GM12878 (cell line): ENCODE measurements around the gene YARS1. TPM values are rescaled to one million over a fixed set of nuclear protein-coding genes. Genes with fewer than 3 reads are reported as not detected.

Experiments
- ASH2L ChIP-seq: fragments of 300-600, 200-600 bp; sonication (generic); IDR thresholded peaks from 2 replicates; pipeline ENCODE4 v1.6.1; 2017; ENCODE audit warnings: low read depth, mild to moderate bottlenecking, borderline replicate concordance
- EED ChIP-seq: sonication (generic); IDR thresholded peaks from 2 replicates; pipeline ENCODE4 v1.6.1; 2016; ENCODE audit warnings: antibody characterized with exemption, low read depth
- HDAC2 ChIP-seq: fragments of 200-600 bp; sonication (generic); IDR thresholded peaks from 2 replicates; pipeline ENCODE4 v1.6.1; 2017
- KDM1A ChIP-seq: fragments of 200-600 bp; sonication (generic); IDR thresholded peaks from 2 replicates; pipeline ENCODE4 v1.6.1; 2016; ENCODE audit warnings: borderline replicate concordance
- POLR2AphosphoS2 ChIP-seq: IDR thresholded peaks from 2 replicates; pipeline ENCODE4 v1.6.1; 2011; ENCODE audit warnings: low read depth, mild to moderate bottlenecking, low read length, improper control_type of control experiment, moderate library complexity
- SMAD5 ChIP-seq: IDR thresholded peaks from 2 replicates; pipeline ENCODE4 v1.6.1; 2016; ENCODE audit warnings: antibody characterized with exemption, low read depth
- STAT1 ChIP-seq: fragments of 450-650 bp; conservative IDR thresholded peaks from 2 replicates; pipeline ENCODE4 v1.6.1; 2014; ENCODE audit warnings: antibody characterized with exemption, mild to moderate bottlenecking
- YY1 ChIP-seq: IDR thresholded peaks from 2 replicates; pipeline ENCODE4 v1.6.1; 2011; ENCODE audit warnings: low read depth, mild to moderate bottlenecking, low read length
- ZNF24 ChIP-seq: fragments of 450-650 bp; IDR thresholded peaks from 2 replicates; pipeline ENCODE4 v1.6.1; 2017; ENCODE audit warnings: antibody characterized with exemption, mild to moderate bottlenecking
- polyA plus RNA-seq, 11 experiments: library from polyadenylated mRNA; depleted of rRNA in 4 of 11; unstranded in 6 of 11; stranded (reverse) in 5 of 11; fragments of >200 nt; fragmentation: Nextera tagmentation in 4 of 11; fragmentation: Illumina TruSeq in 1 of 11; extraction: Ambion mirVana in 4 of 11; extraction: Trizol in 1 of 11; gene quantifications; 1 replicate in 1 of 11; 2 replicates in 10 of 11; pipeline versions ENCODE4 v1.2.1 to v1.2.3, GENCODE V29; 2011 to 2016; ENCODE audit warnings: inconsistent platforms in 2 of 11, missing spikeins in 2 of 11, low read depth in 1 of 11
- total RNA-seq, 4 experiments: library from RNA; depleted of rRNA in 3 of 4; stranded (reverse); fragments of >200 nt in 3 of 4; fragmentation: Illumina TruSeq in 1 of 4; extraction: Trizol in 1 of 4; gene quantifications; 2 replicates each; pipeline versions ENCODE4 v1.2.1 to v1.2.3, GENCODE V29; 2013 to 2021
- TF ChIP-seq, protein P1 (sequence below): IDR thresholded peaks from 2 replicates; pipeline ENCODE4 v1.6.1; 2012; ENCODE audit warnings: low read length, inconsistent platforms
- TF ChIP-seq, protein P2 (sequence below): fragments of 450-650 bp; conservative IDR thresholded peaks from 2 replicates; pipeline ENCODE4 v1.6.1; 2017; ENCODE audit warnings: mild to moderate bottlenecking, moderate library complexity
- TF ChIP-seq, protein P3 (sequence below): fragments of 450-650 bp; formaldehyde crosslinking; IDR thresholded peaks from 2 replicates; pipeline ENCODE4 v1.4.0; 2020; ENCODE audit warnings: mild to moderate bottlenecking, moderate library complexity
- TF ChIP-seq, protein P4 (sequence below): IDR thresholded peaks from 2 replicates; pipeline ENCODE4 v1.6.1; 2011; ENCODE audit warnings: borderline replicate concordance, low read depth, mild to moderate bottlenecking, moderate library complexity, low read length; ENCODE audit not compliant: insufficient read depth, poor library complexity, severe bottlenecking
- TF ChIP-seq, protein P5 (sequence below), 3 experiments: IDR thresholded peaks in 2 of 3; conservative IDR thresholded peaks in 1 of 3; 2 replicates each; pipeline ENCODE4 v1.5.1; 2011; ENCODE audit warnings: low read depth in 3 of 3, low read length in 3 of 3, mild to moderate bottlenecking in 3 of 3, control low read depth in 2 of 3, moderate library complexity in 2 of 3, inconsistent platforms in 1 of 3, mixed read lengths in 1 of 3; ENCODE audit not compliant: control insufficient read depth in 2 of 3, insufficient read depth in 1 of 3; ENCODE audit errors: extremely low read depth in 1 of 3
- TF ChIP-seq, protein P6 (sequence below): IDR thresholded peaks from 2 replicates; pipeline ENCODE4 v1.6.1; 2011; ENCODE audit warnings: low read depth, low read length, improper control_type of control experiment, borderline replicate concordance
- TF ChIP-seq, protein P7 (sequence below): fragments of 450-650 bp; IDR thresholded peaks from 2 replicates; pipeline ENCODE4 v1.6.1; 2017; ENCODE audit warnings: borderline replicate concordance

Gene YARS1
- total and polyA plus RNA-seq, 10 of the 15 experiments (the other 5 are each of a cell fraction or from before 2014, with no cell fraction given), result 39.9 to 202 (median 136) TPM

DNA sequence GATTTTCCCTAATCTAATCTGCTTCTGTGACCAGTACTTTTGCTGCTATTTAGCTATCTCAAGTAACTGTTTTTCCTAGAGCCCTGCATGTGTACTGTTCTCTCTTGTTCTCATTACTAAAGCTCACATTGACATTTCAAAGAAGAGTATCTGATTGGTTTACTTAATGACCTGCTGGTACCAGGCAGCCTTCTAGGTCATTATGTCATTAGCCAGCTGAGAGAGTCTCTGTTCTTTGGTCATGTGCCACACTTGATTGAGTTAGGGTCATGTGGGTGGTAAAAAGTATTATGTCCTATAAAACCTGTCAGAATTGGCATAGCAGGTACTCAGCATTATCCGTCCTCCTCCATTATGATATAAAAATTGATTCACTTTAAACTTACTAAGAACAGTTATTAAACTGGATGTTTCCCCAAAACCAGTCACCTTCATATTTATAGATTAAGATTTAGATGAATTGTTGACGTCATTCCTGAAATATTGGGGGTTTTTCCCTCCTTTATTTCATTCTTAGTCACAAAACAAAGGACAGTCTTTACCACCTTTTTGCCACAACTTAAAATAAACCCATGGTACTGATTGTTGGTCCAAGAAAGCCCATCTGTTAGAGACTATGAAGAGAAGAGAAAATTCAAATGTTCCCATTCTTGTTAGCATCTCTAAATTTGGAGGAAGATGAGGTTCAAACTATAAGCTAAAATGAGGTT, 31.4 kb upstream of the YARS1 start (continued):
- TF ChIP-seq, protein P1, sequence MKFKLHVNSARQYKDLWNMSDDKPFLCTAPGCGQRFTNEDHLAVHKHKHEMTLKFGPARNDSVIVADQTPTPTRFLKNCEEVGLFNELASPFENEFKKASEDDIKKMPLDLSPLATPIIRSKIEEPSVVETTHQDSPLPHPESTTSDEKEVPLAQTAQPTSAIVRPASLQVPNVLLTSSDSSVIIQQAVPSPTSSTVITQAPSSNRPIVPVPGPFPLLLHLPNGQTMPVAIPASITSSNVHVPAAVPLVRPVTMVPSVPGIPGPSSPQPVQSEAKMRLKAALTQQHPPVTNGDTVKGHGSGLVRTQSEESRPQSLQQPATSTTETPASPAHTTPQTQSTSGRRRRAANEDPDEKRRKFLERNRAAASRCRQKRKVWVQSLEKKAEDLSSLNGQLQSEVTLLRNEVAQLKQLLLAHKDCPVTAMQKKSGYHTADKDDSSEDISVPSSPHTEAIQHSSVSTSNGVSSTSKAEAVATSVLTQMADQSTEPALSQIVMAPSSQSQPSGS, result peak; percentile 52
- TF ChIP-seq, protein P2, sequence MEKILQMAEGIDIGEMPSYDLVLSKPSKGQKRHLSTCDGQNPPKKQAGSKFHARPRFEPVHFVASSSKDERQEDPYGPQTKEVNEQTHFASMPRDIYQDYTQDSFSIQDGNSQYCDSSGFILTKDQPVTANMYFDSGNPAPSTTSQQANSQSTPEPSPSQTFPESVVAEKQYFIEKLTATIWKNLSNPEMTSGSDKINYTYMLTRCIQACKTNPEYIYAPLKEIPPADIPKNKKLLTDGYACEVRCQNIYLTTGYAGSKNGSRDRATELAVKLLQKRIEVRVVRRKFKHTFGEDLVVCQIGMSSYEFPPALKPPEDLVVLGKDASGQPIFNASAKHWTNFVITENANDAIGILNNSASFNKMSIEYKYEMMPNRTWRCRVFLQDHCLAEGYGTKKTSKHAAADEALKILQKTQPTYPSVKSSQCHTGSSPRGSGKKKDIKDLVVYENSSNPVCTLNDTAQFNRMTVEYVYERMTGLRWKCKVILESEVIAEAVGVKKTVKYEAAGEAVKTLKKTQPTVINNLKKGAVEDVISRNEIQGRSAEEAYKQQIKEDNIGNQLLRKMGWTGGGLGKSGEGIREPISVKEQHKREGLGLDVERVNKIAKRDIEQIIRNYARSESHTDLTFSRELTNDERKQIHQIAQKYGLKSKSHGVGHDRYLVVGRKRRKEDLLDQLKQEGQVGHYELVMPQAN, result no peak
- TF ChIP-seq SMAD5, result no peak
- TF ChIP-seq POLR2AphosphoS2, result no peak
- TF ChIP-seq, protein P3, sequence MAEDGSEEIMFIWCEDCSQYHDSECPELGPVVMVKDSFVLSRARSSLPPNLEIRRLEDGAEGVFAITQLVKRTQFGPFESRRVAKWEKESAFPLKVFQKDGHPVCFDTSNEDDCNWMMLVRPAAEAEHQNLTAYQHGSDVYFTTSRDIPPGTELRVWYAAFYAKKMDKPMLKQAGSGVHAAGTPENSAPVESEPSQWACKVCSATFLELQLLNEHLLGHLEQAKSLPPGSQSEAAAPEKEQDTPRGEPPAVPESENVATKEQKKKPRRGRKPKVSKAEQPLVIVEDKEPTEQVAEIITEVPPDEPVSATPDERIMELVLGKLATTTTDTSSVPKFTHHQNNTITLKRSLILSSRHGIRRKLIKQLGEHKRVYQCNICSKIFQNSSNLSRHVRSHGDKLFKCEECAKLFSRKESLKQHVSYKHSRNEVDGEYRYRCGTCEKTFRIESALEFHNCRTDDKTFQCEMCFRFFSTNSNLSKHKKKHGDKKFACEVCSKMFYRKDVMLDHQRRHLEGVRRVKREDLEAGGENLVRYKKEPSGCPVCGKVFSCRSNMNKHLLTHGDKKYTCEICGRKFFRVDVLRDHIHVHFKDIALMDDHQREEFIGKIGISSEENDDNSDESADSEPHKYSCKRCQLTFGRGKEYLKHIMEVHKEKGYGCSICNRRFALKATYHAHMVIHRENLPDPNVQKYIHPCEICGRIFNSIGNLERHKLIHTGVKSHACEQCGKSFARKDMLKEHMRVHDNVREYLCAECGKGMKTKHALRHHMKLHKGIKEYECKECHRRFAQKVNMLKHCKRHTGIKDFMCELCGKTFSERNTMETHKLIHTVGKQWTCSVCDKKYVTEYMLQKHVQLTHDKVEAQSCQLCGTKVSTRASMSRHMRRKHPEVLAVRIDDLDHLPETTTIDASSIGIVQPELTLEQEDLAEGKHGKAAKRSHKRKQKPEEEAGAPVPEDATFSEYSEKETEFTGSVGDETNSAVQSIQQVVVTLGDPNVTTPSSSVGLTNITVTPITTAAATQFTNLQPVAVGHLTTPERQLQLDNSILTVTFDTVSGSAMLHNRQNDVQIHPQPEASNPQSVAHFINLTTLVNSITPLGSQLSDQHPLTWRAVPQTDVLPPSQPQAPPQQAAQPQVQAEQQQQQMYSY (CRISPR knock-in tag), result no peak
- no peak for TF ChIP-seq ASH2L
- no peak for TF ChIP-seq KDM1A
- TF ChIP-seq STAT1, result no peak
- TF ChIP-seq HDAC2, result no peak
- TF ChIP-seq, protein P4, sequence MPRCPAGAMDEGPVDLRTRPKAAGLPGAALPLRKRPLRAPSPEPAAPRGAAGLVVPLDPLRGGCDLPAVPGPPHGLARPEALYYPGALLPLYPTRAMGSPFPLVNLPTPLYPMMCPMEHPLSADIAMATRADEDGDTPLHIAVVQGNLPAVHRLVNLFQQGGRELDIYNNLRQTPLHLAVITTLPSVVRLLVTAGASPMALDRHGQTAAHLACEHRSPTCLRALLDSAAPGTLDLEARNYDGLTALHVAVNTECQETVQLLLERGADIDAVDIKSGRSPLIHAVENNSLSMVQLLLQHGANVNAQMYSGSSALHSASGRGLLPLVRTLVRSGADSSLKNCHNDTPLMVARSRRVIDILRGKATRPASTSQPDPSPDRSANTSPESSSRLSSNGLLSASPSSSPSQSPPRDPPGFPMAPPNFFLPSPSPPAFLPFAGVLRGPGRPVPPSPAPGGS, result no peak
- no peak for TF ChIP-seq YY1
- no peak for TF ChIP-seq ZNF24
- TF ChIP-seq, protein P5, sequence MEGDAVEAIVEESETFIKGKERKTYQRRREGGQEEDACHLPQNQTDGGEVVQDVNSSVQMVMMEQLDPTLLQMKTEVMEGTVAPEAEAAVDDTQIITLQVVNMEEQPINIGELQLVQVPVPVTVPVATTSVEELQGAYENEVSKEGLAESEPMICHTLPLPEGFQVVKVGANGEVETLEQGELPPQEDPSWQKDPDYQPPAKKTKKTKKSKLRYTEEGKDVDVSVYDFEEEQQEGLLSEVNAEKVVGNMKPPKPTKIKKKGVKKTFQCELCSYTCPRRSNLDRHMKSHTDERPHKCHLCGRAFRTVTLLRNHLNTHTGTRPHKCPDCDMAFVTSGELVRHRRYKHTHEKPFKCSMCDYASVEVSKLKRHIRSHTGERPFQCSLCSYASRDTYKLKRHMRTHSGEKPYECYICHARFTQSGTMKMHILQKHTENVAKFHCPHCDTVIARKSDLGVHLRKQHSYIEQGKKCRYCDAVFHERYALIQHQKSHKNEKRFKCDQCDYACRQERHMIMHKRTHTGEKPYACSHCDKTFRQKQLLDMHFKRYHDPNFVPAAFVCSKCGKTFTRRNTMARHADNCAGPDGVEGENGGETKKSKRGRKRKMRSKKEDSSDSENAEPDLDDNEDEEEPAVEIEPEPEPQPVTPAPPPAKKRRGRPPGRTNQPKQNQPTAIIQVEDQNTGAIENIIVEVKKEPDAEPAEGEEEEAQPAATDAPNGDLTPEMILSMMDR (IDR thresholded peaks at IDR 0.05 in 2 of 3, conservative IDR thresholded peaks at IDR 0.05 in 1 of 3; ENCODE audit: control insufficient read depth in 2 of 3, extremely low read depth in 1 of 3, insufficient read depth in 1 of 3, low read depth in 3 of 3, low read length in 3 of 3), result no peak
- no peak for TF ChIP-seq EED
- TF ChIP-seq, protein P6, sequence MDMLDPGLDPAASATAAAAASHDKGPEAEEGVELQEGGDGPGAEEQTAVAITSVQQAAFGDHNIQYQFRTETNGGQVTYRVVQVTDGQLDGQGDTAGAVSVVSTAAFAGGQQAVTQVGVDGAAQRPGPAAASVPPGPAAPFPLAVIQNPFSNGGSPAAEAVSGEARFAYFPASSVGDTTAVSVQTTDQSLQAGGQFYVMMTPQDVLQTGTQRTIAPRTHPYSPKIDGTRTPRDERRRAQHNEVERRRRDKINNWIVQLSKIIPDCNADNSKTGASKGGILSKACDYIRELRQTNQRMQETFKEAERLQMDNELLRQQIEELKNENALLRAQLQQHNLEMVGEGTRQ, result no peak; the same call in 1 of the 2 replicates
- TF ChIP-seq, protein P7, sequence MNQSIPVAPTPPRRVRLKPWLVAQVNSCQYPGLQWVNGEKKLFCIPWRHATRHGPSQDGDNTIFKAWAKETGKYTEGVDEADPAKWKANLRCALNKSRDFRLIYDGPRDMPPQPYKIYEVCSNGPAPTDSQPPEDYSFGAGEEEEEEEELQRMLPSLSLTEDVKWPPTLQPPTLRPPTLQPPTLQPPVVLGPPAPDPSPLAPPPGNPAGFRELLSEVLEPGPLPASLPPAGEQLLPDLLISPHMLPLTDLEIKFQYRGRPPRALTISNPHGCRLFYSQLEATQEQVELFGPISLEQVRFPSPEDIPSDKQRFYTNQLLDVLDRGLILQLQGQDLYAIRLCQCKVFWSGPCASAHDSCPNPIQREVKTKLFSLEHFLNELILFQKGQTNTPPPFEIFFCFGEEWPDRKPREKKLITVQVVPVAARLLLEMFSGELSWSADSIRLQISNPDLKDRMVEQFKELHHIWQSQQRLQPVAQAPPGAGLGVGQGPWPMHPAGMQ, result no peak
